GM12874 (cell line): ENCODE measurements around the gene FBN1.

Experiments used
- CTCF ChIP-seq: IDR thresholded peaks from 2 replicates; pipeline ENCODE4 v1.5.1; 2011; ENCODE audit warnings: low read depth, mild to moderate bottlenecking, control low read depth, low read length, moderate library complexity; ENCODE audit not compliant: insufficient read depth

The FBN1 gene

GRCh38 chr15:48550822-48551525 is 94.5 kb downstream of the FBN1 start:
- no peak for TF ChIP-seq CTCF

GRCh38 chr15:48548455-48548854 is 97.1 kb downstream of the FBN1 start:
- no peak for TF ChIP-seq CTCF

- no peak for TF ChIP-seq CTCF
These were observed 98.2 kb downstream of the FBN1 start for GRCh38 chr15:48547286-48547685.

GRCh38 chr15:48546296-48546695 is 99.2 kb downstream of the FBN1 start:
- no peak for TF ChIP-seq CTCF

- TF ChIP-seq CTCF = no peak
These were observed 100.7 kb downstream of the FBN1 start for GRCh38 chr15:48544778-48545177.

GRCh38 chr15:48541341-48542278 is 103.9 kb downstream of the FBN1 start:
- TF ChIP-seq CTCF = no peak

- no peak for TF ChIP-seq CTCF
These were observed 104.8 kb downstream of the FBN1 start for GRCh38 chr15:48540756-48541155.
